Mammary epithelial cell (primary cell): Measurements from ENCODE around the gene NOTCH2.
"Not testable (repeated sequence)": the region's sequence is repeated elsewhere in the genome, so short reads cannot be mapped to it uniquely, and the experiment has no call there.

Experiments
- CTCF ChIP-seq, 2 donors: IDR thresholded peaks in 1 of 2; conservative IDR thresholded peaks in 1 of 2; 2 replicates each; pipeline ENCODE4 v1.5.1; 2011 to 2012; ENCODE audit warnings: inconsistent platforms in 2 of 2, low read length in 2 of 2, mild to moderate bottlenecking in 2 of 2, control low read depth in 1 of 2, low read depth in 1 of 2; ENCODE audit not compliant: insufficient read depth in 1 of 2; ENCODE audit errors: extremely low read depth in 1 of 2
- EZH2 ChIP-seq: IDR thresholded peaks from 2 replicates; pipeline ENCODE4 v1.6.1; 2012; ENCODE audit warnings: low read length, inconsistent platforms, borderline replicate concordance

GRCh38 chr1:120117371-120118177, 48.1 kb upstream of the NOTCH2 start:
- TF ChIP-seq CTCF (conservative IDR thresholded peaks at IDR 0.05 in 1 of 2, IDR thresholded peaks at IDR 0.05 in 1 of 2; ENCODE audit: extremely low read depth in 1 of 2, insufficient read depth in 1 of 2, low read depth in 1 of 2, low read length in 2 of 2); EZH2: not testable (repeated sequence)
